Activated T-helper 17 cell treated with anti-CD3 and anti-CD28 coated beads, Interleukin-2, amount 50 U/mL, for 72 hours (primary cell): ENCODE results near the gene TCF12. TPM values are rescaled to one million over a fixed set of nuclear protein-coding genes. Genes with fewer than 3 reads are reported as not detected.

Experiments
- ATAC-seq: fragments of 150-1000 bp; cut with Tn5 transposase; replicated peaks from 2 replicates; pipeline ENCODE4 v1.10.0; 2021; ENCODE audit warnings: mild to moderate bottlenecking, moderate library complexity
- H3K27ac Mint-ChIP-seq: one replicate; pipeline ENCODE4 v1.8.0; 2022; ENCODE audit warnings: mixed read lengths
- H3K27me3 Mint-ChIP-seq: one replicate; pipeline ENCODE4 v1.8.0; 2022; ENCODE audit warnings: mixed read lengths
- H3K36me3 Mint-ChIP-seq: one replicate; pipeline ENCODE4 v1.8.0; 2022; ENCODE audit warnings: low read depth, mild to moderate bottlenecking, mixed read lengths
- H3K4me1 Mint-ChIP-seq: one replicate; pipeline ENCODE4 v1.8.0; 2022; ENCODE audit warnings: mixed read lengths
- H3K4me3 Mint-ChIP-seq: one replicate; pipeline ENCODE4 v1.8.0; 2022; ENCODE audit warnings: mild to moderate bottlenecking, mixed read lengths
- H3K9me3 Mint-ChIP-seq: one replicate; pipeline ENCODE4 v1.8.0; 2022; ENCODE audit warnings: mixed read lengths
- total RNA-seq, 2 donors: library from RNA; stranded (reverse); gene quantifications; one replicate each; pipeline ENCODE4 v1.2.3, GENCODE V29; 2022

Gene TCF12
- total RNA-seq, 2 donors from 2014 or later: 48.3 to 74.2 TPM

DNA sequence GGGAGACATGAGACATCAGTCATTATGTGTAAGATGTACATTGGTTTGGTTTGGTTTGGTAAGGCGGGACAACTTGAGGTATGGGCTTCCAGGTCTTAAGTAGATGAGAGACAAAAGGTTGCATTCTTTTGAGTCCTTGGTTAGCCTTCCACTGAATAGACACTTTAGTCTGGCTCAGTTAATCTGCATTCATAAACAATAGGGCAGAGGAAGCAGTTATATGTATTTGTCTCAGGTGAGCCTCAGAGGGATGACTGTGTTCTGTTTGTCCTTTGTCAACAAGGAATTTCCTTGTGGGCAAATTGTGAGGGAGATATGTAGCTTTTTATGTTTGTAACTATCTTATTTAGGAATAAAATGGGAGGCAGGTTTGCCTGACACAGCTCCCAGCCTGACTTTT, 50.4 kb downstream of the TCF12 start:
- peaks cover 35% of the 10 kb centered on the region for H3K4me1 Mint-ChIP-seq
- ATAC-seq: no peak
- peaks cover 3% of the 10 kb centered on the region for H3K9me3 Mint-ChIP-seq
- no peaks in the 10 kb centered on the region for H3K36me3 Mint-ChIP-seq
- no peak overlapping the region for H3K27ac Mint-ChIP-seq
- H3K27me3 Mint-ChIP-seq: no peaks in the 10 kb centered on the region
- no peak overlapping the region for H3K4me3 Mint-ChIP-seq

DNA sequence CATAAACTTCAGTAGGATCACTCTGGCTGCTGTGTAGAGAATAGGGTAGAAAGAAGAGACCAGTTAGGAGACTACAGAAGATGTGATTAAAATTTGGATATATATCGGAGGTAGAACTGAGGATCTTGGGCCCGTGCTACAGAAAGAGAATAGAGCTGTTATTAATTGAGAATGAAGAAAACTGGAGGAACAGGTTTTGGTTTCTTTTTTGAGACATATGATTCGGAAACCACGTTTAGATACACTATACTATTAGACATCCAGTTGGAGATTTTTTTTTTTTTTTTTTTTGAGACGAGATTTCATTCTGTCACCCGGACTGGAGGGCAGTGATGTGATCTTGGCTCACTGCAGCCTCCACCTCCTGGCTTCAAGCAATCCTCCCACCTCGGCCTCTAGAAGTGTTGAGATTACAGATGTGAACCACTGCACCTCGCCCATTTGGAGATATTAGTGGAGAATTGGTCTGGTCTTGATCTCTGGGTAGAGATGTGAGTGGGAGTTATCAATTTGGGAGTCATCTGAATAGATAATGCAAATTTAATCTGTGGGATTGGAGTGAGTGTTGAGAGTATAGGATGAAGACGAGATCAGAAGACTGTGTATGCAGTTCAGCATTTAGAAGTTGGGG, 50.9 kb downstream of the TCF12 start:
- H3K4me1 Mint-ChIP-seq: peaks cover 34% of the 10 kb centered on the region
- no peak overlapping the region for H3K4me3 Mint-ChIP-seq
- H3K36me3 Mint-ChIP-seq: no peaks in the 10 kb centered on the region
- no peaks in the 10 kb centered on the region for H3K27me3 Mint-ChIP-seq
- ATAC-seq: no peak
- H3K27ac Mint-ChIP-seq: no peak overlapping the region
- peaks cover 3% of the 10 kb centered on the region for H3K9me3 Mint-ChIP-seq

DNA sequence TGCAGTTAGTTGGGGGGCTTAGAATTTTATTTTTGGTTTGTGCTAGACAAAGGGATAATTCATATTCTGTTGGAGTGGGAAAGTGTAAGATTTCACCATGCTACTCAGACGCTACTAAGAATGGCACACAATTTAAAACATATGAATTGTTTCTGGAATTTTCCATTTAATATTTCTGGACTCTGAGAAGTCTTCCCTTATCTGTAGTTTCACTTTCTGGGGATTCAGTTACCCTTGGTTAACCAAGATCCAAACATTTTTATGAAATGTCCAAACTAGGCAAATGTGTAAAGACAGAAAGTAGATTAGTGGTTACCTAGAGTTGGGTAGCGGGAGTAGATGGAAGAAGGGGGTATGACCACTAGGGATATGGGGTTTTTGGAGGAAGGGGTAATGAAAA, 53.1 kb downstream of the TCF12 start:
- ATAC-seq: no peak
- H3K27me3 Mint-ChIP-seq: no peaks in the 10 kb centered on the region
- no peak overlapping the region for H3K27ac Mint-ChIP-seq
- no peaks in the 10 kb centered on the region for H3K36me3 Mint-ChIP-seq
- peaks cover 37% of the 10 kb centered on the region for H3K4me1 Mint-ChIP-seq
- no peak overlapping the region for H3K4me3 Mint-ChIP-seq
- peaks cover 3% of the 10 kb centered on the region for H3K9me3 Mint-ChIP-seq

DNA sequence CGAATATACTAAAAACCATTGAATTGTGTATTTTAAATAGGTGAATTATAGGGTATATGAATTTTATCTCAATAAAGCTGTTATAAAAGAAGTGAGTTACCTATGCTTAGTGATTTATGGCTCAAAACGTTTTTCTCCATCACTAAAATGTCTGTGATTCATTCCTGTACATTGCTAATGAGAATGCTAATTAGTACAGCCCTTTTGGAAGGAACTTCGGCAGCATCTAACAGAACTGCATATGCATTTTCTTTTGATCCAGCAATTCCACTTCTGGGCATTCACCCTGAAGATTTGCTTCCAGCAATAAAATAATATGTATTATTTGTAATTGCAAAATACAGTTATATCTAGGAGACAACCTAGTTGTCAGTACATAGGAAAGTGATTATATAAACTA, 53.6 kb downstream of the TCF12 start:
- Mint-ChIP-seq H3K27ac (no peak overlapping the region), H3K4me3 (no peak overlapping the region), H3K4me1 (peaks cover 42% of the 10 kb centered on the region), H3K36me3 (no peaks in the 10 kb centered on the region), H3K9me3 (peaks cover 3% of the 10 kb centered on the region), H3K27me3 (no peaks in the 10 kb centered on the region)
- no peak for ATAC-seq

DNA sequence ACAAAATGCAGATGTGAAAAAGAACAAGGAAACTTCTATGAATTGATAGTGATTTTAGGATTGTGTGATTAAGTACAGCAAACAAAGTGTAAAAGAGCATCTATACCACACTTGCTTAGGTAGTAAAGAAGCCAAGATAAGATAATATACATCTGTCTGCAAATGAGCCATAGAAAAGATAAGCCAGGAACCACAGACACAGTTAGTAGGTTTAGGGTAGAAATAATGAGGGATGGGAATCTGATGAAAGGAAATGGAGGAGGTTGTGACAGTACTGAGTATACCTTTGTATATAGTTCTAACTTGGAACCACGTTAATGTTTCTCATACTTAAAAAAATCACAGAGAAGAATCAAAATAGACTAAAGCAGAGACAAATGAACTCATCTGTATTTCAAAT, 54.0 kb downstream of the TCF12 start:
- peaks cover 3% of the 10 kb centered on the region for H3K9me3 Mint-ChIP-seq
- H3K4me1 Mint-ChIP-seq: peaks cover 43% of the 10 kb centered on the region
- H3K27me3 Mint-ChIP-seq: no peaks in the 10 kb centered on the region

DNA sequence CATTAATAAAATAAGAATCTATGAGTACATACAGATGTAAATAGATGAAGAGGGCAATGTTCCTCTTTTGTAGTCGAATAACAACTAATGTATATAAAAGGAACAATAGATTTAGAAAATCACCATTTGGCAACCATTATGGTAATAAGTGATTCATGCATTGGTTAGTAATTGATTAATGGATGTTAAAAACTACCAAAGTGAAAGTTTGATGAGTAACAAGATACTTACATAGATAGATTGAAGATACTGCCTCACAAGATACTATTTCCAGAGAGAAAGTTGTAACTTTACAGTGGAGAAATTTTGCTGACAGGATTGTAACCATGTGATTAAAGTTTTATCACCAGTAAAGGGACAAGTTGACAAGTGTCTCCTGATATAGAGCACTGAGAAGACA, 55.0 kb downstream of the TCF12 start:
- Mint-ChIP-seq H3K27me3 (no peaks in the 10 kb centered on the region), H3K4me1 (peaks cover 41% of the 10 kb centered on the region), H3K4me3 (no peak overlapping the region), H3K36me3 (no peaks in the 10 kb centered on the region), H3K9me3 (peaks cover 3% of the 10 kb centered on the region), H3K27ac (no peak overlapping the region)
- ATAC-seq: no peak

More for the DNA sequence above, 54.0 kb downstream of the TCF12 start:
- no peaks in the 10 kb centered on the region for H3K36me3 Mint-ChIP-seq
- no peak for ATAC-seq
- no peak overlapping the region for H3K27ac Mint-ChIP-seq
- no peak overlapping the region for H3K4me3 Mint-ChIP-seq

DNA sequence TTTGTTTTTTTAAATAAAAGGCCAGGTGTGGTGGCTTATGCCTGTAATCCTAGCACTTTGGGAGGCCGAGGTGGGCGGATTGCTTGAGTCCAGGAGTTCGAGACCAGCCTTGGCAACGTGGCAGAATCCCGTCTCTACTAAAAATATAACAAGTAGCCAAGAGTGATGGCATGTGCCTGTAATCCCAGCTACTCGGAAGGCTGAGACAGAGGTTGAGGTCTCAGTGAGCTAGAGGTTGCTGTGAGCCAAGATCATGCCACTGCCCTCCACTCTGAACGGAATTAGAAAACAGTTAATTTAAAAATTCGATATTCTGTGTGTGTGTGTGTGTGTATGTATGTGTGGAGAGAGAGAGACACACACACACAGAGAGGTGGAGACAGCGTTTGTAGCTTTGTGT, 58.8 kb downstream of the TCF12 start:
- Mint-ChIP-seq H3K36me3 (no peaks in the 10 kb centered on the region), H3K9me3 (no peaks in the 10 kb centered on the region), H3K4me1 (peaks cover 46% of the 10 kb centered on the region), H3K4me3 (no peak overlapping the region), H3K27ac (no peak overlapping the region), H3K27me3 (no peaks in the 10 kb centered on the region)
- ATAC-seq: no peak

DNA sequence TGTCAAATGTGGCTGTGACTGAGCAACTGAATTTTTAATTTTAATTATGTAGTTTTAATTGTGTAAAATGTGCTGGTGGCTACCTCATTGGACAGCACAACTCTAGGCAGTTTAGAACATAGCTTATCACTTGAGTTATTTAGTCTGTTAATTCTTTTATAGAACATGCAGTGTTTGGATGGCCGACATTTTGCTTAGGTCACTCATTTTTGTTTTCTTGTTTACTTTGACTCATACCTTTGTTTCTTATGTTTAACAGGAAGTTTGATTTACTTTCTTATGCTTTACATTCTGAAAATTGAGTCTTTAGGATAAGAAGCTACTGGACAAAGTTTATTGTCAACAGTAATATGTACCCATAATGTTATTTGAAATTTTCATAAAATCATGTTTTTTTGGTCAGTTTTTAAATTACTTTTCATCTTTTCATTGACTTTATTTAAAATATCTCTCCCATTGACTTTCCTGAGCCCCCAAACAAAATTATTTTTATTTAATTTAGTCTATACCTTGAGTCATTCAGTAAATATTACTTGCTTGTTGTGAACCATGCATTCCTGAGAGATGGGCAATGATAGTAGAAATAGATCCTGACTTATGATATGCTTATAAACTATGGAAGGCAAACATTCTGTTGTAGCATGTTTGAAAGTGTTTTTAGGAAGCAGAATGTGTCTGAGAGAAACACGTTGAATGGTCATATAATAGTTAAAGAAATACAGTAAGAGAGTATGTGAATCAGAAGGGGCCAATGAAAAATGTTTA, 60.6 kb downstream of the TCF12 start:
- Mint-ChIP-seq H3K27ac (no peak overlapping the region), H3K36me3 (no peaks in the 10 kb centered on the region), H3K27me3 (no peaks in the 10 kb centered on the region), H3K9me3 (no peaks in the 10 kb centered on the region), H3K4me1 (peaks cover 39% of the 10 kb centered on the region), H3K4me3 (no peak overlapping the region)
- no peak for ATAC-seq

DNA sequence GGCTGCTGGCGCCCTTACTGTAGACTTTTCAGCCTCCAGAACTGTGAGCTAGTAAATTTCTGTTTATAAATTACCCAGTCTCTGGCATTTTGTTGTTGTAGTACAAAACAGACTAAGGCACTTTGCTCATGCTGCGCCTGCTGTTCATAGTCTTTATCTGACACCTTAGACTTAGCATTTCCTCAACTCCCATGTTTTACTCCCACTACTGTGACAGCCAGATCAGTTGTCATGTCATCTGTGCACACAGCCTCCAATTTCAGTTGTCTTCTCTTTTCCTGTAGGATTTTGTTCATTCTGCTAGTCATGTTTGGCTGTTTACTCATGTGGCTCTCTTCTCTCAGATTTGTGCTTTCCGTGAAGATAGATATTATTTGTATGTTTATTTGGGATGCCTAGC, 62.0 kb downstream of the TCF12 start:
- ATAC-seq: no peak
- H3K27ac Mint-ChIP-seq: peak overlapping the region; percentile 56
- H3K4me3 Mint-ChIP-seq: no peak overlapping the region
- H3K4me1 Mint-ChIP-seq: peaks cover 49% of the 10 kb centered on the region
- H3K27me3 Mint-ChIP-seq: no peaks in the 10 kb centered on the region
- no peaks in the 10 kb centered on the region for H3K9me3 Mint-ChIP-seq
- no peaks in the 10 kb centered on the region for H3K36me3 Mint-ChIP-seq

DNA sequence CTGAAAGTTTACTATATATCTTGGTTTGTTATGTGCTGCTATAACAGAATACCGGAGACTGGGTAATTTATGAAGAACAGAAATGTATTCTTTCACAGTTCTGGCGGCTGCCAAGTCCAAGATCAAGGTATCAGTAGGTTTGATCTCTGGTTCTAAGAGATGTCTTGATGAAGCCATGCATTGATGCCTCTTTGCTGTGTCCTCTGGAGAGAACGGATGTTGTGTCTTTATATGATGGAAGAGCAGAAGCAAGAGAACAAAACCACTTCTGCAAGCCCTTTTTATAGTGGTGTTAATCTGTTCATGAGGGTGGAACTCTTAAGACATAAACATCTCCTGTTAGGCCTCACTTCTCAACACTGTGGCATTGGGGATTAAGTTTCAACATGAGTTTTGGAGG, 62.7 kb downstream of the TCF12 start:
- no peak for ATAC-seq
- Mint-ChIP-seq H3K27me3 (no peaks in the 10 kb centered on the region), H3K36me3 (no peaks in the 10 kb centered on the region), H3K9me3 (no peaks in the 10 kb centered on the region), H3K4me3 (no peak overlapping the region), H3K27ac (peak overlapping the region; percentile 56), H3K4me1 (peaks cover 47% of the 10 kb centered on the region)

DNA sequence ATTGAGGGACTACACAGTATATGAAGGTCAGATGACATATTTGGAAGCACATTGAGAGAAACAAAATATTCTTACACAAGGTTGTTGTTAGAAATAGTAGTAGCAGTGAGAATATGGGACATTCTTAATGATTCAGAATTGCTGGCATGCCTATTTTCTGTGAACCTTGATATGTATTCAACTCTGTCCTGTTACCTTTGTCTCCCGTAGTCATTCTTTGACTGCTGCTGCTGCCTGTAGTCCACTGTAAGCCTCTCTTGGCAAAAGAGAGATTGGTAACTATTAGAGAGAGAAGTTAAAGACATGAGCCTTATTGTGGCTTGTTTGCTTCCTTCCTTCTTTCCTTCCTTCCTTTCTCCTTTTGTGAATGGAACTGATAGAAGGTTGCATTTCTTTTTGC, 64.5 kb downstream of the TCF12 start:
- H3K27ac Mint-ChIP-seq: no peak overlapping the region
- no peaks in the 10 kb centered on the region for H3K36me3 Mint-ChIP-seq
- no peaks in the 10 kb centered on the region for H3K9me3 Mint-ChIP-seq
- ATAC-seq: no peak
- no peak overlapping the region for H3K4me3 Mint-ChIP-seq
- no peaks in the 10 kb centered on the region for H3K27me3 Mint-ChIP-seq
- H3K4me1 Mint-ChIP-seq: peaks cover 38% of the 10 kb centered on the region

DNA sequence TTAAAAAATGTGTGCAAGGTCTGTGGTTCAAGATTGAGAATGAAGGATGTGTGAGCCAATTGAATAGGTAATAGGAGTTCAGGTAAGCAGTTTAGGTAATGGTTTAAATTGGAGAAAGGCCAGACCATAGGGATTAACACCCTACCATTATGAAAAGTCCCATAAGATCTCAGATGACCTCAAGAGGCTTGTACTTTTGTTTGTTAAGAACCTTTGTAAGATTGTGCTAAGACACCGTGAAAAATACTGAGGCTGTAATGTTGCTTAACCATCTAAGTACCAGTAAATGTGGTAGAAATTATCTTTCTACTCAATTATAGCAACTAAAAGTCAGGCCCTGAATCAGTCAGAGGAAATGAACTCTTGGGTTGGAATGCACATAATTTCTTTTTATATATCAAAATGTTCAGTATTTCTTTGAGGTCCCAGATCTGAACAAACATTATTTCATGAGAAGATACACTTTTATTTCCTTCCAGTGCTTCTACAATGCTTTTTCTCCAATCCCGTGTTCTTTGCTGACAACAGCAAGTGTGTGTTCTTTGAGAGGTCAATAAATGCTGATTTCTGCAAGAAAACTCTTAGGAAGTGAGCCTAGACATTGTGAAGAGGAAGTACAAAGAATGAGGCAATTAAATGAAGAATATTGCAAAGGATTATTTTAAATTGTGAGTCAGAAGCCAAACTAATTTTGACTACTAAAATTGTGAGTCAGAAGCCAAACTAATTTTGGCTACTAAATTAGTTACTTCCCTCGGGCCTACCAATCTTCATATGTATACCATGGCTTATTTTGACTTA, 66.4 kb downstream of the TCF12 start:
- H3K27ac Mint-ChIP-seq: peak overlapping the region; percentile 41
- peak overlapping the region; percentile 16 for H3K4me3 Mint-ChIP-seq
- ATAC-seq: peak; percentile 37
- H3K36me3 Mint-ChIP-seq: no peaks in the 10 kb centered on the region
- no peaks in the 10 kb centered on the region for H3K27me3 Mint-ChIP-seq
- H3K9me3 Mint-ChIP-seq: no peaks in the 10 kb centered on the region
- peaks cover 43% of the 10 kb centered on the region for H3K4me1 Mint-ChIP-seq

DNA sequence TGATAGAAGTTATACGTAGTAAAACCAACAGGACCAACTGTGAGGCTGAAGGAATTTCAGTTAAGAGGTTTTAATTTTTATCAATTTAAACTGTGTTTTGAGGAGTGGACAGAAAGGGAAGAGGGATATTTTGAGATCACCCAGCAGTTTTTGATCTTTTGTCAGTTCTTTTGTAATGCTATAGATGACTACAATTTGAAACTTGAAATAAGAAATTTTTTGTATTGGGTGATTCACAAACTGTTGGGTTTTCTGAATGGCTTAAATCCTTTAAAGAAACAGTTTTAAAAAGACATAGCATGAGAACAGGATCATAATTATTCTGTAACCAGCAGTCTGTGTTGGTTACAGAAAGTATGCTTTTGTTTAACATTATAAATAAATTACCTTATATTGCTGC, 67.4 kb downstream of the TCF12 start:
- Mint-ChIP-seq H3K4me1 (peaks cover 38% of the 10 kb centered on the region), H3K4me3 (peak overlapping the region; percentile 16), H3K27ac (peak overlapping the region; percentile 59), H3K36me3 (no peaks in the 10 kb centered on the region), H3K9me3 (no peaks in the 10 kb centered on the region), H3K27me3 (no peaks in the 10 kb centered on the region)
- ATAC-seq: peak; percentile 55

DNA sequence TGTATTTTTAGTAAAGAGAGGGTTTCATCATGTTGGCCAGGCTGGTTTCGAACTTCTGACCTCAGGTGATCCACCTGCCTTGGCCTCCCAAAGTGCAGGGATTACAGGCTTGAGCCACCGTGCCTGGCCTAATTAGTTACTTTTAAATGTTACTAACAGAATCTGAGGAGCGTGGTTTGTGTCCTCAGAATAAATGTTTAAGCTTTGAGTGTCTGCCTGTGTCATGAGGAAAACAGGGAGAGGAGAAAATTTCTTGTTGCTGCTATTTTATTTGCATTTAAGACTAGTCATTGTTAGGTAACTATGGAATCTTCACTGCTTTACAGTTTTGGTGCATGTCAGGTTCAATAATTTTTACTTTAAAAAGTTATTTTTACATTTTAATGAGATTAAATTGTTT, 68.8 kb downstream of the TCF12 start:
- H3K36me3 Mint-ChIP-seq: no peaks in the 10 kb centered on the region
- no peak overlapping the region for H3K27ac Mint-ChIP-seq
- no peaks in the 10 kb centered on the region for H3K27me3 Mint-ChIP-seq
- no peak overlapping the region for H3K4me3 Mint-ChIP-seq
- H3K9me3 Mint-ChIP-seq: no peaks in the 10 kb centered on the region
- ATAC-seq: no peak
- peaks cover 26% of the 10 kb centered on the region for H3K4me1 Mint-ChIP-seq

DNA sequence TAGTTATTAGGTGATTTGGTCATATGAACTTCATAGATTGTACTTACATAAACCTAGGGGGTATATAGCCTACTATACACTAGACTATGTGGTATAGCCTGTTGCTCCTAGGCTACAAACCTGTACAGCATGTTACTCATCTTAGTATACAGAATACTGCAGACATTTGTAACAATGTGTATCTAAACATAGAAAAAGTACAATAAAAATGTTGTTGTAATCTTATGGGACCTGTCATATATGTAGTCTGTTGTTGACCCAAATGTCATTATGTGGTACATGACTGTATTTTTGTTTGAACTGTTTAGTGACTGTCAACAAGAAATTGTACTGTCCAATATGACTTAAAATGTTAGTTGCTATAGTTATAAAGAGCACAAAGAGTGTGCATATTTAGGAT, 69.8 kb downstream of the TCF12 start:
- Mint-ChIP-seq H3K36me3 (peaks cover 9% of the 10 kb centered on the region), H3K4me1 (peaks cover 20% of the 10 kb centered on the region), H3K27me3 (no peaks in the 10 kb centered on the region), H3K4me3 (no peak overlapping the region), H3K9me3 (no peaks in the 10 kb centered on the region), H3K27ac (no peak overlapping the region)
- peak; percentile 53 for ATAC-seq
